NCI-H69 (cell line): ENCODE results near the gene CNIH1.

ENCODE experiments used
- DNase-seq: peaks from one replicate; lab custom pipeline; 2025; lab: John Stamatoyannopoulos, UW

Gene CNIH1

GRCh38 chr14:54440873-54441868 is at the start of gene CNIH1:
Gene CNIH1 (minus strand): TSS chr14:54441374. CDS start chr14:54441327, 47 bp downstream.
- DNase-seq: peak; percentile 97

GRCh38 chr14:54490445-54491175 is 49.4 kb upstream of the CNIH1 start:
- peak; percentile 23 for DNase-seq

GRCh38 chr14:54489731-54490444 is 48.7 kb upstream of the CNIH1 start:
- DNase-seq: peak; percentile 52

- no peak for DNase-seq
These were observed 48.1 kb upstream of the CNIH1 start for GRCh38 chr14:54489318-54489683.

GRCh38 chr14:54488646-54489317 is 47.6 kb upstream of the CNIH1 start, which contains the start of gene GMFB:
Gene GMFB (minus strand): TSS chr14:54488980. CDS start chr14:54488927, 53 bp downstream.
- peak; percentile 97 for DNase-seq

- DNase-seq: no peak
These were observed 47.1 kb upstream of the CNIH1 start for GRCh38 chr14:54488318-54488645.

GRCh38 chr14:54487771-54488170 is 46.6 kb upstream of the CNIH1 start:
- DNase-seq: peak; percentile 36

- no peak for DNase-seq
These were observed 45.5 kb upstream of the CNIH1 start for GRCh38 chr14:54486685-54487084.

GRCh38 chr14:54483846-54484245 is 42.7 kb upstream of the CNIH1 start:
- no peak for DNase-seq

- no peak for DNase-seq
These were observed 42.0 kb upstream of the CNIH1 start for GRCh38 chr14:54483073-54483745.

GRCh38 chr14:54481695-54482094 is 40.5 kb upstream of the CNIH1 start:
- DNase-seq: no peak

- no peak for DNase-seq
These were observed 39.8 kb upstream of the CNIH1 start for GRCh38 chr14:54480830-54481562.

GRCh38 chr14:54478636-54479215 is 37.6 kb upstream of the CNIH1 start:
- DNase-seq: no peak

GRCh38 chr14:54475911-54476310 is 34.7 kb upstream of the CNIH1 start:
- DNase-seq: no peak

- no peak for DNase-seq
These were observed 34.2 kb upstream of the CNIH1 start for GRCh38 chr14:54475187-54475899.

GRCh38 chr14:54474232-54474793 is 33.1 kb upstream of the CNIH1 start:
- no peak for DNase-seq

- DNase-seq: no peak
These were observed 31.1 kb upstream of the CNIH1 start for GRCh38 chr14:54472315-54472714.

- DNase-seq: no peak
These were observed 30.5 kb upstream of the CNIH1 start for GRCh38 chr14:54471641-54472040.

- DNase-seq: no peak
These were observed 29.5 kb upstream of the CNIH1 start for GRCh38 chr14:54470701-54471100.
